ENCODE data around the gene CTBP2.

The CTBP2 gene

DNA sequence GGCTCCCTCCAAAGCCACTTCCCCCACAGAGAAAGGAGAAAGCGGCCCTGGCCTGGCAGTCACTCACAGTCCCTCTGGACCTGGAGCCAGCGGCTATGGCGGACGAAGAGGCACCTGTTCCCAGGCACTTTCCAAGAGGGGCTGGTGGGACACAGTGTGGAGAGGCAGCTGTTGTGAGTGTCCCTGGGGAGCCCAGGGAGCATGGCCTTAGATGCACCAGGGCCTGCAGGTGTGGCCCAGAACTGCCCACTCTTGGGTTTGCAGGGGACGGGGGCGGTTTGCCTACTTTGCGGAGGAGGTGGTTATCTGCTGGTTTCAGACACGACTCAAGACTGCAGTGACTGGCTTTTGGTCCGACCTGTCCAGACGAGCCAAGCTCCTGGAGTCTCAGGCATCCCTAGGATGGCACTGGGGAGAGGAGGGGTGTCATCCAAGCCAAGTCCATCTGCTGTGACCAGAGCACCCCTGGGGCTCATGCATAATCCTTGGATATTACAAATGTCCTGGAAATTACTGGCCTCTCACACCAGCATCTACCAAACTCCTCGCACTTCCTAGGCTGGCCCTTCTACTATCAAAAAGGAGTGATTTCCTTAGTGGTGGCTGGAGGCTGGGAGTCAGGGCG is 18.4 kb downstream of the CTBP2 start:
- DNase-seq = no peak

DNA sequence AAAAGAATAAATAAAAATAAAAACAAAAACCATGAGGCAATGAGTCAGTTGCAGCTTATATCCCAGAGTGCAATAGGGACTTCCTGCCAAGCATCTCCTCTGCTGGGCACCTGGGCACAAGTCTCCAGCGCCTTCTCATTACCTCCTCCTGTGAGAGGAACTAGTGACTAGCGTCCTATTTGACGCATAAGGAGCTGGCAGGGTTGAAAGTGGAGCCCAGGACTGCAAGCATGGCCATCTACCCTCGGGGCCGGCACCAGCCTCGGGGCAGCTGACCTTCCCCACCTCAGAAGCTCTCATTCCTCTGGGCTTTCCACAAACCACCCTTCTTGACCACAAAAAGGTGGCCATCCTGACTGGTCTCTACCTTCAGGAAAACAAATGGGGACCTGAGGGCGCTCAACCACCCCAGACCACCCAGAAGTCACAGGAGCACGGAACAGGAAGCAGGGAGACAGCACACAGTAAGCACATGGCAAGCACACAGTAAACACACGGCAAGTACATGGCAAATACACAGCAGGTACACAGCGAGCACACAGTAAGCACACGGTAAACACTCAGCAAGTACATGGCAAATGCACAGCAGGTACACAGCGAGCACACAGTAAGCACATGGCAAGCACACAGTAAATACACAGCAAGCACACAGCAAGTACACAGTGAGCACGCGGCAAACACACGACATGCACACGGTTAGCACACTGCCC is 19.1 kb downstream of the CTBP2 start:
- DNase-seq = no peak

DNA sequence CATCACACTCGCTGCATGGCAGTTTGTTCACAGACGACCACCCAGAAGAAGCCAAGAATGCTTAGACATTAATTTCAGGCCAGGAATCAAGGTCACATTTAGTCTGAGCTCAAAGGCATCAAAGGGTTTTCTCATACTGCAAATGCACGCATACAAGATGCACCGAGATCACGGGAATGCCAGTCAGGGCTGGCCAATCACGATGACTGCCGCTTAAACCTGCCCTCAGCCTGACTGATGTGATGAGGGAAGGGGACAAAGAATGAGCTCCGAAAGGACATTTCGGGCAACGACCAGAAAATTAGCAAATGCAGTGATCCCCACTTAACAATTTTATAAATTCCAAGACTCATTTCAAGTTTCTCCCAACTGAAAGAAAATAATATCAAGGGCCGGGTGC is 20.2 kb downstream of the CTBP2 start:
- DNase-seq = no peak

DNA sequence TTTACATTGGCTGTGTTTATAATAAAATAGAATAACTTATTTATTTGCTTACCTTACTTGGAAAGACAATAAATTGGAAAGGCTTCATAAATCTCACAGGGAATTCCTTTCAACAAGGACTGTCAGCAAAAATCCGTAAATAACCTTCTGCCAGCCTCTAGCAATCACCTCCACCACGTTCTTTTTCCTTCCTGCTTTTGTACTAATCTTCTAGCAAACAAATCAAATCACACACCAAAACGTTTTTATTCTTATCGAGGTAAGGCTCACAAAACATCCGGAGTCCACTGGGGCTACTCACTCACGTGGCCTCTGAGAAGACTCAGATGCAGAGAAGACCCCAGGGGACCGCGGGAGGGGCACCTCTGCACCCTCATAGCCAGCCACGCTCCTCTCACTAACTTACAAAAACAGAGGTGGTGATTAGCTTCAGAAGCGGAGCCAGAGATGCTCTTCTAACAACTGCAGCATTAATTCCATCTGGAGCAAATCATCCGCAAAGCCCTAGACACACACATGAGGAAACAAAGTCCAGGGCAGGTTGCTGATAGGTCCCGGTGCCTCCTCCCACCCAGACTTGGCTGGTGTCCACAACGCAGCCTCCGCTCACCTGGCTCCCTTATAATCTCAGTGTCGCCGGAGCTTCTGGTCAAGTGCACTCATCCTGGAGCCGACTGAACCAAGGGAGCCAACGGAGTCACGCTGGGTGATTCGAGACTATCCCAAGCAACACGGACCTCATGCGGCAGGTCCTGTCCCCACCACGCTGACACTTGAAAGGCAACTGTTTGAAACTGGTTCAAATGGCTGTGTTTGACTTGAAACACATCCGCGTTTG is 22.5 kb downstream of the CTBP2 start:
- DNase-seq = no peak

DNA sequence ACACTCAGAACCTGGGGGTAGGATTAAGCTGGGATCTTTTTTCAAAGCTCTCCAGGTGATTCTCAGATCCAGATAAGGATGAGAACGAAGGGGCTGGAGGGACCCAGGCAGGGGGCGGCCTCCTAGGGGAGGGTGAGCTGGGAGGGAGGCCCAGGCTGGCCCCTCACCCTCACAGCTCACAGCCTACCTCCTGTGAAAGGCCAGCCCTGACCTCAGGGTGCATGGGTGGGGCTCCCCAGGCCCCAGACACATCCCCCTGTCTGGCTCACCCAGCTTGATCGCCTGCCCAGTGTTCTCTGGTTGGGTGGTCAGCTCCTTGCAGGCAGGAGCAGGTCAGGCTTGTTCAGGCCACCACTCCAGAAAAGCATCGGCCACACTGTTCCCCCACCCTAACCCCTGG is 24.3 kb downstream of the CTBP2 start:
- DNase-seq = no peak

DNA sequence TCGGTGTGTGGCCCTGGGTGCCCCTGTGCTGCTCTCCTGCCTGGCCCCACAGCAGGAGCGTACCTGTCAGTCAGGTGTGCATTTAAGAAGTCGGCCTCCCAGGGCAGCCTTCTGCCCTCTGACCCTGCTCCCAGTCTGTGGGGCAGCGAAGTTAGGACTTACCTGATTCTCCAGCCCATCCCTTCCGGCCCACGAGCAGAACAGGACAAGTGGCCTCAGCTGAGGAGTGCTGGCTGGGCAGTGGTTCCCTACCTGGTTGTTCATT is 24.7 kb downstream of the CTBP2 start:
- DNase-seq = no peak

DNA sequence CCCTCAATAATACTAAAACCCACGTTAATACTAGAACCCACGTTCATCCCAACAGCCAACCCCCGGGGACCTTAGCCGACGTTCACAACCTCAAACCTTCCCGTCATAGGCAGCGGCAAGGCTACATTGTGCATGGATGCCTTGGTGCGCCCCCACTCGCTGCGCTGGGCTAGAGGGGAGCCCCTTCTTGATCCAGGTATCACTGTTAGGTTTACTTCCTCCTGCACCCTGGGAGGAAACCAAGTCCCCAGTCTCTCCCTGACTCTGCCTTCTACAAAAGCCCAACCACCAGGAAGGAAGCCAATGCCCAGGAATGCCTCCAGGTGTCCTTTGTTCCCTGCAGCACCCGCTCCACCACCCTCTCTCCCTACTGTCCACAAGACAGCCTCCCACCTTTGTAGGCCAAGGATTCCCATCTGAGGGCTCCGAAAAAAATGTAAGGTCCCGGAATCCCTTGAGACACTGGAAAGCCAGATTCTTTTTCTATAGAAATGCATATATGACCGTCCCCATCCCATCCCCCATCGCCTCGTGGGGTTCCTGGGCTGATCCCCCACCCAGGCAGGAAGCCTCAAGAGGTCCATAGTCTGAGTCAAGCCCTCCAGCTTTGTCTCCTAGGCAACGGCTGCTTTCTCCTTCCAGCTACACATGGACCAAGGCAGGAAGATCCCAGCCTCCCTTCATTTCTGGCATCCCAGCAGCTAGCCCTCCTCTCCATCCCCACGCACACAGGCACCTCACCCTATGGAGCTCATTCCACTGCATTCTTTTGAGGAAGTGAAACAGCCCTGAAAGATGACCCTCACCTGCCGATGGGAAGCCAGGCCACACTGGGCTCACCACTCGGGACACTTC is 25.2 kb downstream of the CTBP2 start:
- no peak for DNase-seq

DNA sequence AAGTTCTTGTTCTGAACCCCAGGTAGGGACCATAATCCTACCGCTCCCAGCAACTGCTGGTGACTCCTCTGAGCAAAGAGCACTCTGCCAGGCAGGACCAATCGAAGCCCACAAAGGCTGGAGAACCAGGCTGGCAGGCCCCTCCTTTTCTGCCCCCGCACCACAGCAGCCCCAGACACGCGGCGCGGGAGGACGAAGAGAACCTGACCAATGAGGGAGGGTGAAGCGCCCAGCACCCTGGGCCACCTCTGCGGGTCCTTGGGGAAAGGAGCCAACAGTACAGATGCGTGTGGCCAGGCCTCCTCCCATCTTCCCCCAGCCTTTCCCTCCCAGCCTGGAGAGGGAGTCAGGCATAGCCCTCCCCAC is 25.9 kb downstream of the CTBP2 start:
- DNase-seq = no peak

DNA sequence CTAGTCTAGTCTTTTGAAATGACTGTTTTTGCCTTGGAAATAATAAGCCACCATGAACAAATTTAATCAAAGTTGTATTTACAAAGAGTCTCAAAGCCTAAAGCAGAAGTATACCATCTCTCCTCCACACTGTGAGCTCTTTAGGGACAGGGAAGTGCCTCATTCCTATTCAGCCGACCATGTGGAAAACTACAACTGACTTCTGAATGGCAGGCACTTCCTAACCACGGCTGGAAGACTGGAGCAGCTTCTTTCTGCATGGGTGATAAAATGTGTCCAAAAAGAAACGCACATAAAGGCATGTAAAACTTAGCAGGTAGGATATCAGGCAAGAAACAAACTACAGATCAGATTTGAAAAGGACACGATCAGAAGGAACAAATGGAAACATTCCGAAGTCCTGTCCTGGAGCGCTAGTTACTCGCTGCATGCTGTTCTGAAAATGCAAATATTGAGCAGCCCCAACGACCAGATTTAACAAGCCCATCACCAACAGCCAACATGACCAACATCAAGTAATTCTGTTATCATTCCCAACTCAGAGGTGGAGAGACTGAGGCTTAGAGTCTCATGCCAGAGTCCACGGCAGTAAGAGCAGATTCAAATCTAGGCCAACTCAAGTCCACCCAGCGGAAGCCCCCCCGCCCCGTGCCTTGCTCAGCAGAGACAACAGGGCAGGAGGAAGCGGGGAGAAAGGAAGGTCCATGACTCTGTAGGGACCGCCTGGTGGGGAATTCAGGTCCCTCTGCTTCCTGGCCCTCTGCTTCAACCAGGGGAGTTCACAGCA is 26.5 kb downstream of the CTBP2 start:
- DNase-seq = no peak

DNA sequence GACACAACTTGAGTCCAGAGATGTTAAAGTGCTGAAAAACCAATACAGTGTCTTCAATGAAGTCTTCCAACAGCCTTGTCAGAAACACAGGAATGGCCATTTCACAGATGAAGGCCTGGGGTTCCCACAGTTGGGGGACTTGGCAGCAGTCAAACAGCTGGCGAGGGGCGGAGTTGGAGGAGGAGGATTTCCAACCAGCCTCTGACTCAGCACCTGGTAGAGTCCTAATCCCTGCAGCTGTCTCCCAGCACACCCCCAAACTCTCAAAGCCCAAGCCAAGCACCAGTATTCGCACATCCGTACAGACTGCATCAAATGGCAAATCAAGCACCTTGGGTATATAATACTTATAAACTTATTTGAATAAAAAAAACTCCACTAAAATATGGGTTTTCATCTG is 28.0 kb downstream of the CTBP2 start:
- no peak for DNase-seq

DNA sequence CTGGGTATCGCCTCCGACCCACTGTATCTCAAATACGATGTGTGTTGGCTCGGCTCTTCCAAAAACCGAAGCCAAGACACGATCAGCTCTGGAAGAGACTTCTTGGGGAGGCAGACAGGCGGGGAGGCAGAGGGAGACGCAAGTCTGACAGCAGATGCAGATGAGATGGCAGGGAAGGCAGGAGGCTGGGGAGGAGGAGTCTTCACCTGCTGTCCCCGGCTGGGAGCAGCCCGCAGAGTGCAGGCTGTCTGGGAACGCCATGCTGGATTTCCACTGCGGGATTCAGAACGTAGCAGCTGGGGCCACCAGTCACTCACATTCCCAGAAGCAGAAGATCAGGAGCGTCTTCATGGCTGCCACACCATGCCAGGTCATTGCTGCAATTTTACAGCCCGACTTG is 29.4 kb downstream of the CTBP2 start:
- no peak for DNase-seq

DNA sequence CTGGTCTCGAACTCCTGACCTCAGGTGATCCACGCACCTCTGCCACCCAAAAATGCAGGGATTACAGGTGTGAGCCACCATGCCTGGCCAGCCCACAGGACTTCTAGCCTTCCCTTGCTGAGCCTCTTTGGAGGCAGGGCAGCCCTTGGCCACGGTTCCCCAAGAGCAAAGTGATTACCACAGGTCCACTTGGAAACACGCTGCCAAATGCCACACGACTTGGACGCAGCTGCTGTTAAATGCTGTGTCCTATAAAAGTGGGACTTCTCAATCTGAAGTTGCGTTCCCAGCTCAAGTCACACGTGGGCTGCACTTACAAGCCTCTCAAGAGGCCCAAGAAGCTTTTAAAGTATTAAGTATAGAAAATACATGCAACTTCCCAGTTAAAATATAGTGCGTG is 30.1 kb downstream of the CTBP2 start:
- no peak for DNase-seq

DNA sequence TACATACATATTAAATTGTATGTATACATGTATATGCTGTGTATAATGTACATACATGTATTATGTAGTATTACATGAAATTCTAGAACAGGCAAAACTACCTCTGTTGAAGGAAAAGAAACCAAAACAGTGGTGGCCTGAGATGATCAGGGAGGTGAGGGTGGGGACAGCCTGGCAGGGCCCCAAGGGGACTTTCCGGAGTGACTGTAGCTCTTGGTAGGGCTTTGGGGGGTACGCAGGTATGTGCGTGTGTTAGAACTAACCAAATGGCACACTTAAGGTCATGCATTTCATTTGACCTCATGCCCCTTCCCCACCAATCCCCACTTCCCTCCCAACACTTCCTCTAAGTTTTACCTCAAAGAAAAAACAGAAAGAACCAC is 31.3 kb downstream of the CTBP2 start:
- DNase-seq = no peak

DNA sequence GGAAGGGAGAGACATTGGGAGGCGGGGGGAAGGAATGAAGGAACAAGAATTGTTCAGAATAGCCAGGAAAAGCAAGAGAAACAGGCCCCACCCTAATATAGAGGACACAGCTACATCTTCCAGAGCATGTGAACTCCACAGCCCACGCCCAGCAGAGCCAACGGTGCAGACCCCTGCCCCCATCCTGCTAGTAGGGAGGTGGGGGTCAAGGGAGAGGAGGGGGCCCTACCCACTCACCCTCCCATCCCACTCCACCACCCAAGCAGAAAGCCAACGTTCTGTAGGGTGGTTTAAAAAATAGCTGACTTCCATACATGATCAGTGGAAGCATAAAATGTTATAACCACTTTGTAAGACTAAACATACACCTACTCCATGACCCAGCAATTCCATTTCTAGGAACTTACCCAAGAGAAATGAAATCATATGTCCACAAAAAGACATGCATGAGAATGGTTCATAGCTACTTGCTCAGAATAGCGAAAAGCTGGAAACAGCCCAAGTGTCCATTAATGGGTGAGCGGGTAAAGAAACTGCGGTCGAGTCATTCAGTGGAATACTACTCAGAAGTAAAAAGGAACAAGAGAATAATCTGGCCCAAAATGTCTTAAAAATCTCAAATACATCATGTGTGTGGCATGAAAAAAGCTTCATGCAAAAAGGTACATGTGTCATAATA is 31.8 kb downstream of the CTBP2 start:
- DNase-seq = no peak

DNA sequence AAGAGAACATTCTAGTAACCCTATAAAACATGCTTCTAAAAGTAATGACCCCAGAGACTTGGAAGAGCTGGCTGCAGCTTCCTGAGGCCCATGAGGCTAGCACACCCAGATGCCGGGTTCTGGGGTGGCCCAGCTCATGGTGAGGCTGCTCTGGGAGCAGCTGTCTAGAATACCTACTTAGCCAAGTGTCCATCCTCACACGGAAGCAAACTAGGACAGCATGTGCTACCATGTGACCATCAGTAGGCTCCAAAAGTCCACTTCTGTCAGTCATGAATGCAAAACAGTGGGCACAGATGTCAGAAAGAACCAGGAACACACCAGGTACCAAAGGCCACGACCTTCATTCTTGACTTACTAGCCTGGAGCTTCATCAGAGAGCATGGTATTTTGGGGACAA is 32.4 kb downstream of the CTBP2 start:
- no peak for DNase-seq

DNA sequence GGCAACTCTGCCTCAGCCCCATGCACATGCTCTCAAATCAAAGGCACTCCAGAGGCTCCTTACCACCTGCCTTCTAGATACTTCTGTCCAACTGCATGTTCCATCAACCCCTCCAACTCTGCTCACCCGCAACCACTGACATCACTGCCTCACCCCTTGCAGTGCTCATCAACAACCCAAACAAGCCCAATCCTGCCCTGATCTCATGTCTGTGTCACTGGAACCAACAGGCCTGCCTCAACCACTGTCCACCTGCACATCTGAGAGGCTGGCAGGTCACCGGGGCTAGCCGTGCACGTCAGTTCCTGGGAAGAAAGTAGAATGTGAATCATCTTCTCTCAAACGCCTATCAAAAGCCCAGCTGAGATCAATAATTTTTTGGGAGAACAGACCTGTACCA is 33.3 kb downstream of the CTBP2 start:
- no peak for DNase-seq

DNA sequence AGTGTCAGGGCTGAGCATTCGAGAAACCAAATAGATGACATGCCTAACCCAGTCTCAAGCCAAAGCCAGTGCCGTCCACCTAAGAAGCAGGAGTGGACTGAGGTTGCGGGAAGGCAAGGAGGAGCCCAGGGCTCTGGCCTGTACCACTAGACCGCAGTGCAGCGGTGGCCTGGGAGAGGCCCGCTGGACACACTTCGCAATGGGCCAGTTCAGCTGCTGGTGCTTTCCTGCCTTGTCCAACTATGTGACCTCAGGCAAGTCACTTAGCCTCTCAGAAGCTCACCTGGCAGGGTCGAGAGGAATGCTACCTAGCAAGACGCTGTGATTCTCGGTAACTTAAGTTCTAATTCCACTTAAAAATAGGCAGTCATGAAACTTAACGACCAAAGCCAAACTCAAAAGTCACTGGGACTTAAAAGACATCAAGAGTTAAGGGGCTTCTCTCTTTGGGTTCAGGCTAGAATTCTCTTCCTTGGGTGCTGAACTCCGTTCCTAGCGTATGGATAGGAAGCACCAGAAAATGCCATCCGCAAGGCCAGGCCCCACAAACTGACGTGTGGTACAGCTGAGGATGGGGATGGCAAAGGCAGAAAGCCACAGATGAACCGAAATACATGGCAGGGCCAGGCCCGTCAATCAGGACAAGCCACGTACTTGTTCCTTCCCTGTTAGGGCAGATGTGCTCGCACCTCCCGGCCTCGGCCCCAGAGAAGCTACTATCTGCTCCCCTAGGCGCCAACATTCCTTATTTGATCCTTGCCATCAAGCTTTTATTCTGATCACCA is 34.2 kb downstream of the CTBP2 start:
- DNase-seq = no peak

DNA sequence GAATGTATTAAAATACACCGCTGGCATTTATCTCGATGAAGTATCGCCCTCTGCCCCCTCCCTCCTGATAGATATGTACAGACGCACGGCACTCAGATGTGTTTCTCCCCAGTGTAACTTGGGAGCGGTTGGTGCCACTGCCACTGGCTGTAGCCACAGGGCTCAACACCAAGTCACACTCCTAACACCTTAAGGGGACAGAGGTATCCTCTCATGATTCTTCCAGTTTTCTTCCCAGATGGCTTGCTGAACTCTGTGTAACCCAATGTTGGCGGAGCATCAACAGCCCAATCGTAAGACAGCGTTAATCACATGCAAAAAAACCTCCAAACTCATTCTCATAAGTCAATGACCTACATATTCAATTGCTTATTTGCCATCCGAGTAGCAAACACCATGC is 35.5 kb downstream of the CTBP2 start:
- DNase-seq = no peak

DNA sequence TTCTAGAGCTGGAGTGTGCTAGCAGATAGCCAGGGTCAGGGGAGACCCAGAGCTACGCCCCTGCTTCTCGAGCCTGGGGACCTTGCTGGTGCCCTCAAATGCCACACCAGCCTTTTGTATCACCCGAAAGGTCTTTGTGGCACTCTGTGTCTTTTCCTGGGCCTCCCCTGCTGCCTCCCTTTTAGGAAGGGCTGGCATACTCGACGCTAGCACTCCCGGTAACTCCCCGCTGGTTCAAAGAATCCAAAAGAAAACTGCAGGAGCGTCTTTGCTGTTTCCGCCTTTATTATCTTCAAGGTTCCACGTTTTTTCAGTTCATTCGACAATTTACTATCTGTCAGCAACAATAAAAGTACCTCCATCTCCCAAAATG is 36.3 kb downstream of the CTBP2 start:
- DNase-seq = no peak

DNA sequence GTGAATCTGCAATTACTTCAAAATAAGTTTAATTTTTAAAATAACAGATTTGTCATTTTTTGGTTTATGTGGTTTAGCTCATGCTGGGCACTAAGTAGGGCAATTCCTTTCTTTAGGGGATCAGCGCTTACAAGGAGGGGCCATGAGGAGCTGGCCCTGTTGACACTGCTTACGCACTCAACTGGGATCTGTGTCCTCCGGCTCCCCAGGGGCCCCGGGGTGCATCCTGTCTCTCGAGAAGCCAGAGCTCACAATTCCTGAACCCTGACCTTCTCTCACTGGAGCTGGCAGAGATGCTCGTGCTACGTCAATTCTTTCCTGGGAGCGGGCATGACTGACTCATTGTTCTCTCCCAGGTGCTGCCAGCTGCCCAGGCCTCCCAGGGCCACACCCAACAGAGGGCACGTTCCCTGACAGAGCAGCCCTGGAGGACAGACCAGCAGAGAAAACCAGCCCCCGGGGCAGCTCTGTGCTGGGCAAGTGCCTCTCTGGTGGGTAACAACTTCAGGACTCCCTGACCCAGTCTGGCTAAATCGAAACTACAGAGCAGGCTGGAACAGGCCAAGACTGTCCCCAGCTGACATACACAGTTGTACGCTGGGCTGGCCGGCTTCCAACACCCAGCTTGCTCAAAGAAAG is 36.8 kb downstream of the CTBP2 start:
- no peak for DNase-seq

DNA sequence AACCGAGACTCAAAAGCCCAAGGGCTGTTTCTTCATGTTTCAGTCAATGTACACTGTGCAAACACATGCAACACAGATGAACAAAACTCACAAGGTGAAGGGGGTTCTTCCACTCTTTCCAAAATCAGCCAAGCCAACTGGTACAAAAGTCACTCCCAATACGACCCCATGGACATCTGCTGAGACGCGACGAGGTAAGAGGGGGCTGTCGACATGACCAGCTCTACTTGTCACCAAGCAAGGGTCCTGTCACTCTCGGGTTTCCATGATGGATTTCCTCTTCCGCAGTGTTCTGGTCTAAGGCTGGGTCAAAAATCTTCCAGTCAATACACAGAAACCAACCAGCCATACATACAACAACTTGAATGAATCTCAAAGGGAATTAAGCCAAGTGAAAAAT is 37.8 kb downstream of the CTBP2 start:
- DNase-seq = no peak

Data from activated CD4-positive, alpha-beta T cell treated with anti-CD3 and anti-CD28 coated beads for 1 hour (primary cell).